Measurements from ENCODE around the gene GDAP2.

Gene GDAP2

DNA sequence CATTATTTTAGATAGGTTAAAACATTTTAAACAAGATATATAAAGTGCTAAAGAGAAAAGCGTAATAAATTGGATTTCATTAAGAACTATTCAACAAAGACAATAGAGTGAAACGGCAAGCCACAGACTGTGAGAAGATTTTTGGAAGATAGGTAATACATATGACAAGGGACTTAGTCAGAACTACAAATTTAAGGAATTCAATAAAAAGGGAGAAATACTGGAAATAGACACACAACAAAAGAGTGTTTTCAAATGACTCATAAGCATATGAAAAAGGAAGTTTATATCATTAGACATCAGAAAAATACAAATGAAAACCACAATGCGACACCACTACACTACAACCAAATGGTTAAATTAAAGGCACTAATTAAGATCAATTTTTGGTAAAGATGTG is 90.5 kb downstream of the GDAP2 start:
- no peak for DNase-seq

DNA sequence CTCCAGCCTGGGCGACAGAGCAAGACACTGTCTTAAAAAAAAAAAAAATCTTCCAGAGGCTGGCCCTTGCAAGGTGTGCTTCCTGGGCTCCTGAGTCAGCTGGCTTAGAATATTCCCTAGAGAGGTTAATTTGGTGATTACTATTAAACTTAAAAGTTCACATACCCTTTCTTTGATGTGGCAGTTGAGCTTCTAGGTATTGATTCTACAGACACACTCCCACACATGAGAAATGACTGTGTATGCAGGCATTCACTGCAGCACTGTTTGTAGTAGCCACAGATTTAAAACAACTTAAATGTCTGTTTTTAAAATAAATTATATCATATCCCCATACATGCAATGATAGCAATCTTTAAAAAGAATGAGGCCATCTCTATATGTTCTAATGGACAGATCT is 93.4 kb downstream of the GDAP2 start:
- no peak for DNase-seq

DNA sequence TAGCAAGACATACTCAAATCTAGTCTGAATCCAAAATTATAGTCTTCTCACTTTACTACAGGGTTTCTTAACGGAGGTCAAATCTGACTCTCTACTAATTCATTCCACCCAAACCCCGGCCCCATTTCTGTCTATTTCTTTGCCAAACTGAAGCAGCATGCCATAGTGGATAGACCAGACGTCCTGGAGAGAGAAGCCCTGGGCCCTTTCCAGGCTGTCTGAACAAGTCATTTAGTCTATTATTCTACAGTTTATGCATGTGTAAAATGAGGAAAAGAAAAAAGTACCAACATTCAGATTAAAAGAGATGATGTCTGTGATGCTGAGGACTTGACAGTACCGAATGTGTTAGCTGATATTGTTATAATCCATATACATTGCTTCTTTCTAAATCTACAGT is 95.0 kb downstream of the GDAP2 start:
- no peak for DNase-seq

DNA sequence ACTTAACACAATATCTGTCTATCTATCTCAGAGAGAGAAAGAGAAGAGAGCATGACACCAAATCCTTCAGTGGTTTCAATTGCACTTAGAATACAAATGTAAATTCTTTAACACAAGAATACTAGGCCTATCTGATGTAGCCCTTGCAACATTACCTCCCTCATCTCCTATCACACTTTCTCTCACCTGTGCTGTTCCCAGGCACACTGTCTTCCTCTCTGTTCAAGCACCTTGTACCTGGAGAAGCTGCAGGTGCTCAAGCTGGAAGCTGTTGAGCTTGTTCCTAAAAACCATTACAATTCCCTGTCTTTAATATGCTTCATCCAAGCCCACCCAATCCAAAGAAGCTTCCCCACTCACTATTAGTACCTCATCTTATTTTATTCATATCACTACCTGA is 97.0 kb downstream of the GDAP2 start:
- no peak for DNase-seq

DNA sequence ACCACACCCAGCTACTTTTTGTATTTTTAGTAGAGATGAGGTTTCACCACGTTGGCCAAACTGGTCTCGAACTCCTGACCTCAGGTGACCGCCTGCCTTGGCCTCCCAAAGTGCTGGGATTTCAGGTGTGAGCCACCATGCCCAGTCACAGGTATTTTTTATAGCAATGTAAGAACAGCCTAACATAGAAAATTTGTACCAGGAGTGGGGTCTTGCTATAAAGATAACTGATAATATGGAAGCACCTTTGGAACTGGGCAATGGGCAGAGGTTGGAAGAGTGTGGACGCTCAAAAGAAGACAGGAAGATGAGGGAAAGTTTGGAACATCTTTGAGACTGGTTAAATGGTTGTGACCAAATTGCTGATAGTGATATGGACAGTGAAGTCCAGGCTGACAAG is 99.2 kb downstream of the GDAP2 start:
- DNase-seq: no peak

DNA sequence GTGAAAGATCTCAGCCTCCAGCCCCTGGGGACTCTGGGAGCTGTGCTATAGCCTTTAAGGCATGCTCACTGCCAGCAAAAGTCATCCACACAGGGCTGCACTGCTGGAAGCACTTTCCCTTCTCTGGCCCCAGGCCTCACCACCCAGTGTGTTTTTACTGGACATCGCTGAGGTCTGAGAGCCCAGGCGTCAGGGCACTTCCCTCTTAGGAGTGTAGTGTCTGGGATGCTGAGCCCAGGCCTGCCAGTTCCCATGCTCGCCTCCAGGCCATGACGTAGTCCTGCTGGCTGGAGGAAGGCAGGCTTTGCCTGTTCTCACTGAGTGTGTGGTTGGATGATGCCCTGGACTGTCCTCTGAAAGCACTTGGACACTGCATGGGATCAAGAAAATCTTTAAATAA is 101.2 kb downstream of the GDAP2 start:
- DNase-seq: no peak

DNA sequence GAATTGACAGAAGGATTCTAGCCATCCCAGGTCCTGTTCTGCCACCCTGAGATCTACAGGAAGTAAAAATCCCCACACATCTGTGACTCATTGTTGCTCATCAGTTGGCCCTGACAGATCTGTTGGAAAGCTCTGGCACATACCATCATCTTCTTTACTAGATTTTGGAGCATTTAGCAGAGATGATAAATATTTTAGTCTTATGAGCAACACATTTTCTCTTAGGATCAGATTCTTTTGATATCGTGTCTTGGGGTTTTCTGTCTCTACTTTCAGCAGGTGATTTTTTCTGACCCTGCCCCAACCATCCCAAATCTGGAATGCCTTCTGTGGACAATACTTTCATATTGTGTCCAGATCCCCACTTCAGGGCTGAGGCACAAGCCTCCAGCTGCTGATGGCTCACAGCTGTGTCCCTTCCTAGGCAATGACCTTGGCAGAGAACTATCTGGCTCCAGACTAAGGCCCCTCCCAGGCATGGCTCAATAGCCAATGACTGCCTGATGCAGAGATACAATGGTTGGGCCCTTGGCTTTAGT is 102.8 kb downstream of the GDAP2 start:
- DNase-seq: no peak

DNA sequence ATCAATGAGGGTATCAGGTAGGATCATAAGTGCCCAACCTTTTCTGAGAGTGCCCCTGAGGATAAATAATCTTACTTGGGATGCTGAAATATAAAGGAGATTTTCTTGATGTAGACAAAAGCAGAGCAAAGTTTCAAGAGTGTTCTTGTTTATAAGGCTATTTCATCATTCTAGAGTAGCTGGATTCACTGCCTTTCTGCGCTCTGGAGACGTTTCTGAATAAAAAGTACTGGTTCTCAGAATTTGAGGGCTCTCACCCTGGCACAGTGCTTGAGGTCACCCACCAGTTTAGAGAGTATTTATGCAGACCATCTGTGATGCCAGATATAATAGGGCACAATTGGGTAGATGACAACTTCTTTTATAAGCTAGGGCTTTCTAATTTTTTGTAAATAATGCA is 103.3 kb downstream of the GDAP2 start:
- no peak for DNase-seq

DNA sequence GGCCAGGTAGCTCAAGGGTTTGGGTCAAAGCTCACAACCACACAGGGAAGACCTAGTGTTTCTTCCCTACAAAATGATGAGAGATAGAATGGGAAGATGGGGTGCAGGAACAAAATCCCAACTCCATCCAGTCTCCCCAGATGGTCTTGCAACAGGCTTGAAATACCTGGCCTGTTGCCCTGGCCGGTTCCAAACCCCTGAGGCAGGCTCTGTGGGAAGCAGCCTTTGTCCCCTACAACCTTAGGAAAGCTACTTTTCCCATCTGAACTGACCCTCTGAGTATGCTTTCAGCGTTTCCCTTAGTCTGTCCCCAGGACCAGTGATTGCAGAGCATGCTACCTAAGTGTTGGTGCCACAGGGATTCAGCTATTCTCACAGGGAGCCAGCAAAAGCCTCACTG is 104.0 kb downstream of the GDAP2 start:
- DNase-seq: no peak

DNA sequence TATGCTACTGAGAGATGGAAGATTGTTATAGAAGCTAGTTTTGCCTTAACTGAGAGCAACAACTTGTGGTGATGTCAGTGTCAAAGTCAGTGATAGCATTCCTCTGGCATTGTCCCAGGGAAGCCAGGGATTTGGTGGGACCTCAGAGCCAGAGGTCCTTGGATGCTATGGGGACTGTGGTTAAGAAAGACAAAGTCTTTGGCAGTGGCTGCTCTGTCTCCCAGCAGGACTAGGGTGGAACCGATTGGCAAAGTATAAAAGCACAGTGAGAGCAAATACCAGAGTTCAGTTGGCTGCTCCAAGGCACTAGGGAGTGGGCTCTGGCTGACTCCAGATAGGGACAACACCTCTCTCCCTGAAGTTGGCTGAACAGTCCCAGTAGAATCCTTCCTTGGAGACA is 104.8 kb downstream of the GDAP2 start:
- no peak for DNase-seq

DNA sequence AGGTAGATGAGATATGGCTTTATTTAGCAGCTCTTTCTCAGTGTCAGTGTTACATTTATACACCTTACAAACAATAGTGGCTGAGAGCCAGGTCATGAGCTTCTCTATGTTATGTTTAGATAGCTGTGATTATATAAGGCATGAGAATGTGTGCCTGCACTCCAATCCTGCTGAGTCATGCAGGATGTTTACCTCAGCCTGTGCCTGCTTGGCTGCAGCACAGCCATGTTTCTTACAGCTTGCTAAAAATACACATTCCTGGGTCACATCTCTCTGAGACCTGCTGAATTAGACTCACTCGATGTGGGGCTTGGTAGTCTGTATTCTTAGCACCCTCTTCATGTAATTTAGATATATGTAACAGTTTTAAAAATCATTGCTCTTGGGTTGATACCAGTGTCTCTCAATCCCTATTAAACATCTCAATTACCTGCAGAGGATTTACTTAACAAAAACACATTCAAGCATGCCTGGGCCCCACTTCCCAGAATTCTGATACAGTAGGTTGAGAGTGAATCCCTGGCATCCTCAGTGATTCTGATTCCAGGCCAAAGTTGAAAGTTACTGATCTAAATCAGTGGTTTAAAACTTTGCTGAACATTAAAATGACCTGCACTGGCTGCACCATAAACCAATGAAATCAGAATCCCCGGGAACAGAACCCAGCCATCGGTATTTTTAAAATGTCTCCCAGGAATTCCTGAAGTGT is 107.5 kb downstream of the GDAP2 start:
- DNase-seq: no peak

DNA sequence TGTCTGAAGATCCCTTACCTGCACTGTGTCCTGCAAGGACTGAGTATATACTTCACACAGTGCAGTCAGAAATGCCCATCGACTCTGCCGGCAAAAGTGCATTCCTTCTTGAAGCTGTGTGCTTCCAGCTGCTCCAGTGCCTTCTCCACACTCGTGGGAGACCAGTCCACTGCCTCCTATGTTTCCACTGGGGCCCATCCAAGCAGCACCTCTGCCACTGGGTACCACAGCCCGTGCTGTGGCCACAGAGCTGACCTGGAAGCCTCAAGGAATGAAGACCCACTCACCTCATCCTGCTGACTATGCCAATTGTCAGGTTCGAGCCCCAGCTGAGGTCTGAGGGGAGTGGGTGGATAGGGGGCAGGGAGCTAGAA is 108.1 kb downstream of the GDAP2 start:
- no peak for DNase-seq

DNA sequence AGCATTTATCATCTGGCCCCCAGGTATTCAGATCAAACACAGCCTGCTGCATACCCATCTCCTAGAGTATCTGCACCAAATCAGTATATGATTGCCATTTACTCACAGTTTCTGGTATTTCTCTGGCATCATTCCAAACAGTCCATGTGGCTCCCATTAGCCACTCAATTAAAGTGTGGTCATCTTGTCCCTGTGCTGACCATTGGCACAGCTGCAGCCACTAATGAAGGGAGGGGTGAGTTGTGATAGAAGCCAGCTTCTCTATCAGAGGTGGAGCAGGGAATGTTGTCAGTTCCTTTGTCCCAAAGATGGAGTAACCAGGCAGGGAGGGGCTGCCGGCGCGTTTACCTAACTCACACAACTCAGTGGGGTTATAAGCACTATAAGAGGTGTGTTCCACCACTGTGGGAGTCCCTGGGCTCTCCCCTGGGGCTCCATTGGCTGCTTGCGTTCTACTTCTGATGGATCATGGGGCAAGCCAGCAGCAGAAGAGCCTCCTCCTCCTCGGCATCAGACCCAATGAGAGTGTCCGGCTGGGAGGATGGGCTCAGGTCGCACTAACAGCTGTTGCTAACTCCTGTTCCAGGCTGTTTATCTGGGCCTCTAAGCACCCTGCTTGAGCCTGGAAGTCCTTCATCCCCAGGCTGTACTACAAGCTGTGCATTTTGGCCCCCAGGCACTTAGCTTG is 108.6 kb downstream of the GDAP2 start:
- DNase-seq: no peak

DNA sequence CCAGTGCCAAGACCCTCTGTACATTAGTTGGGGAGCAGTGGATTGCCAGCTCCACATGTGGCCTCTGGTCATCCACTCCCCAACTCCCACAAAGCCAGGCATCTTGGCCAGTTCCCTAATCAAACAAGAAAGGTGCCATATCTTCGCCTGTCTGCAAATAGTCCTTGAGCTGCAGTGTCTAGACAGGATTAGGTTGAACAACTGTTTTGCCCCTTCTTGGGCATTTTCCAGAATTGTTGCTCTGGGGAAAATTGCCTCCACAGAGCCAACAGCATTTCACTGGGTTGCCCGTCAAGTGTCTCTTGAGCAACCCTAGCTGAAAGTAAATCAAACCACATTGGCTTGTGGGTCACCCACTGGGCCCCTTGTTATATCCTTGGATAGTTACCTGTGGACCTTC is 109.3 kb downstream of the GDAP2 start:
- DNase-seq: no peak

DNA sequence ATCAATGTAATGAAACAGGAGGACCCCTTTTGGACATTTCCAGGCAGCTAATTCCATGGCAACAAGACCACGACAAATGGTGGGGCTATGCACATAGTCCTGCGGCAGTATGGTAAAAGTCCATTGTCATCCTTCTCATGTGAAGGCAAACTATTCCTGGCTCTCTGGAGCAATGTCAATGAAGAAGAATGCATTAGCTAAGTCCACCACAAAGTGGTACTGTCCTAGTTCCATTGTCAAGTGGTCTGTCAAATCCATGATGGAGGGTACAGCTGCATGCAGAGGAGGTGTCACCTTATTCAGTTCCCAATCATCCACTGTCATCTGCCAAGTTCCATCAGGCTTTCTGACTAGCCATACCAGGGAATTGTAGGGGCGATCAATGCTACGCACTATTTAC is 110.1 kb downstream of the GDAP2 start:
- DNase-seq: no peak

DNA sequence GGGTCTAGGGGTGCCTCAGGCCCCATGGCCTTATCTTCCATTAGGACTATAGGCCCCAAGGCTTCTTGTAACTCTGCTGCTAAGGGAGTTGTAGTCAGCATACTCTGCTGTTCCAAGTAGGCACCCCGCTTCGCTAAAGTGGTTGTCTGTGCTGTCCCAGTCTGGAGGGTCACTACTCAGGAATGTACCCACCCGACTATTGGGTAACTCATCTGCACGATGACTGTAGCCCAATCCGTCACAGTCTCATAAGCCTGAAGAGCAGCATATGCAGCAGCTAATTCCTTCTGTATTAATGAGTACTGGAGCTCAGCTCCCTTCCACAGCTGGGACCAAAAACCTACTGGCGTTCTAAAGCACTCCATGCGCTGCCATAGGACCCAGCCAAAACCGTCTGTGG is 111.0 kb downstream of the GDAP2 start:
- no peak for DNase-seq

DNA sequence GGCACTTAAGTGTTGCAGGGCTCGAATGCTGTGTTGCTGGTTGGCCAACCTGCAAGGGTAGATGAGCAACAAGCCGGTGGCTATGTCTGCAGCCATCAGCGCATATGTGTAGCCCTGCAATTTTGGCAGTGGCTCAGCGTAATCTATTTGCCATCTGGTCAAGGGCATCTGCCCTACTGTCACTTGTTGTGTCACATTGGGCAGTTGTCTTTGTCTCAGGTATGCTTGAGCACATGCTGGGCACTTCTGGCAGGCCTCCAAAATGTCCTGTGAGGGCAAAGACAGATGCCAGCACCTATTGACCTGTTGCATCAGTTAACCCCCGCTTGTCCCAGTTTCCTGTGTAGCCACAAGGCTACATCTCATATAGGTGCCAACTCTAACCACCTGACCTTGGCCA is 111.8 kb downstream of the GDAP2 start:
- DNase-seq: no peak

DNA sequence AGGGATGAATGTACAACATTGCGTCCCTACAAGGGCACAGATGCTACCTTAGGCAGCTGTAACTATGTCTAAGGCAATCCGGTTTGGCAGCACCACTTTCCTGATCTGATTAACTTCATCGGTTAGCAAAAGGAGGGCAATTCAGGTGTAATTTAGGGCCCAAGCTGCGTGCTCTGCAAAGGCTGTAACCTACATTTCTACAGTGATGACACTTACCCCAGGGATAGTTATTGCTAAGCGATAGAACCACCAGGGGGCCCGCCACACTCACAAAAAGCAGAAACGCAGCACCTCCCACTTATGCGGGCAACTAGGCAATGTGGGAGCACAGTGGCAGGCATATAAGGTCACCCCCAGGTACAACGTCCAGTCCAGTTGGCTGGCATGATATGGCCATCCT is 113.5 kb downstream of the GDAP2 start:
- DNase-seq: no peak

DNA sequence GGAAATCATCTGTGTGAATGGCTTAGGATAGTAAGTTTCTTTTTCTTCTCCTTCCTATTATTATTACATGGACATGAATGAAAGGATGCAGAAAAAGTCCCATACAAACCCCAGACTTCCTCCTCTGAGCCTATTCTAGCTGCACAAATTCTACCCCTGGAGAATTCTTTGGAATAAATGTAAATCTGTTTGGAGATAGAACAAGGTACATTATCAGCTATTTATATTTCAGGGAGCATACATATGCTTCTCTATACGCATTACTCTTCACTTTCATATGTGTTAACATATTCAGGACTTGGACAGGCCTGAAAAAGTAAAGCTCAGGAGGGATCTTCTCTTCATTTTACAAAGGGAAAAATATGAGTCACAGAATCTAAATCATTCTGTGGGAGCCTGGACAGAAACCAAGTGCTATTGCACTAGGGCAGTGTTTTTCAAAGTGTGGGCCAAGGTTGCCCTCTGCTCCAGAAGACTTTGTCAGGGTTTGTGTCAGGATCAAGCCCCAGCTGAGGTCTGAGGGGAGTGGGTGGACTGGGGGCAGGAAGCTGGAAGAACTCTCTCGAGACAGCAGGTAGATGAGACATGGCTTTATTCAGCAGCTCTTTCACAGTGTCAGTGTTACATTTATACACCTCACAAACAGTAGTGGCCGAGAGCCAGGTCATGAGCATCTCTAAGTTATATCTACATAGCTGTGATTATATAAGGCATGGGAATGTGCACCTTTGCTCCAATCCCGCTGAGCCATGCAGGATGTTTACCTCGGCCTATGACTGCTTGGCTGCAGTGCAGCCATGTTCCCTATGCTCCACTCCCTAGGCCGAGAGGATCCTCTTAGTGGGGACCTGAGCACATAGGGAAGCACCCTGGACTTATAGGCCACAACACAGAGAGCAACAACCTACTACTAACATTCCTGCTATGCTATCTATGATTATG is 114.3 kb downstream of the GDAP2 start:
- no peak for DNase-seq

Data from stimulated activated naive CD4-positive, alpha-beta T cell (primary cell).